ENCODE results near the gene CNR2.
A peak's percentile ranks its signal among the peaks of the same experiment; 100 is the strongest.
"Not testable (repeated sequence)": the region's sequence is repeated elsewhere in the genome, so short reads cannot be mapped to it uniquely, and the experiment has no call there.

Gene CNR2

GRCh38 chr1:23913212-23913880 is at the start of gene CNR2:
Gene CNR2 (minus strand): TSS chr1:23913362. CDS start chr1:23875617, 37,745 bp downstream.
- no peak for DNase-seq (ENCODE audit: low read depth in 2 of 2)

- DNase-seq (ENCODE audit: low read depth in 2 of 2), result no peak
Observed at GRCh38 chr1:23960291-23961020, 47.3 kb upstream of the CNR2 start.

GRCh38 chr1:23959461-23960290 is 46.5 kb upstream of the CNR2 start, which contains the start of gene PNRC2:
Gene PNRC2 (plus strand): TSS chr1:23959828. CDS start chr1:23961458, 1,630 bp downstream.
- peak; percentile 97 for DNase-seq (ENCODE audit: low read depth in 2 of 2)

- peak; percentile 90 to 93 for DNase-seq (ENCODE audit: low read depth in 2 of 2)
Observed at GRCh38 chr1:23958810-23959460, 45.8 kb upstream of the CNR2 start.

GRCh38 chr1:23958040-23958809 is 45.1 kb upstream of the CNR2 start:
- DNase-seq (ENCODE audit: low read depth in 2 of 2), result not testable (repeated sequence)

GRCh38 chr1:23957096-23957495 is 43.9 kb upstream of the CNR2 start:
- DNase-seq (ENCODE audit: low read depth in 2 of 2), result no peak

- DNase-seq (ENCODE audit: low read depth in 2 of 2), result no peak
Observed at GRCh38 chr1:23953020-23953419, 39.9 kb upstream of the CNR2 start.

GRCh38 chr1:23947366-23947765 is 34.2 kb upstream of the CNR2 start:
- DNase-seq (ENCODE audit: low read depth in 2 of 2), result no peak

GRCh38 chr1:23936481-23937176 is 23.5 kb upstream of the CNR2 start:
- no peak for DNase-seq (ENCODE audit: low read depth in 2 of 2)

- DNase-seq (ENCODE audit: low read depth in 2 of 2), result no peak
Observed at GRCh38 chr1:23931491-23931880, 18.3 kb upstream of the CNR2 start.

GRCh38 chr1:23930861-23931490 is 17.8 kb upstream of the CNR2 start:
- DNase-seq (ENCODE audit: low read depth in 2 of 2), result no peak

GRCh38 chr1:23930270-23930669 is 17.1 kb upstream of the CNR2 start:
- no peak for DNase-seq (ENCODE audit: low read depth in 2 of 2)

GRCh38 chr1:23928789-23929188 is 15.6 kb upstream of the CNR2 start:
- no peak for DNase-seq (ENCODE audit: low read depth in 2 of 2)

- no peak for DNase-seq (ENCODE audit: low read depth in 2 of 2)
Observed at GRCh38 chr1:23927097-23927496, 13.9 kb upstream of the CNR2 start.

GRCh38 chr1:23925279-23925678 is 12.1 kb upstream of the CNR2 start:
- DNase-seq (ENCODE audit: low read depth in 2 of 2), result no peak

- DNase-seq (ENCODE audit: low read depth in 2 of 2), result no peak
Observed at GRCh38 chr1:23924601-23925000, 11.4 kb upstream of the CNR2 start.

- no peak for DNase-seq (ENCODE audit: low read depth in 2 of 2)
Observed at GRCh38 chr1:23923592-23924499, 10.7 kb upstream of the CNR2 start.

- no peak for DNase-seq (ENCODE audit: low read depth in 2 of 2)
Observed at GRCh38 chr1:23922321-23922943, 9.3 kb upstream of the CNR2 start.

Measured in stimulated activated CD4-positive, alpha-beta T cell treated with anti-CD3 and anti-CD28 coated beads, Interleukin-15, amount 100 ng/mL, for 48 hours (primary cell).